Lower lobe of right lung (tissue), 2 donors: ENCODE data around the gene AGBL1. TPM values are rescaled to one million over a fixed set of nuclear protein-coding genes. Genes with fewer than 3 reads are reported as not detected.

Source experiments
- ATAC-seq, 2 donors: fragments of 200-7000 bp; cut with Tn5 transposase; one replicate each; pipeline ENCODE4 v1.9.1; 2020 to 2022; ENCODE audit warnings: mild to moderate bottlenecking in 2 of 2, moderate library complexity in 2 of 2
- DNase-seq: peaks from one replicate; pipeline ENCODE4 v3.0.0-alpha.2; 2020
- H3K27ac ChIP-seq: fragments of 200-600 bp; one replicate; pipeline ENCODE4 v1.8.0; 2022
- H3K27me3 ChIP-seq: fragments of 200-600 bp; one replicate; pipeline ENCODE4 v1.8.0; 2022; ENCODE audit warnings: low read depth
- H3K36me3 ChIP-seq: fragments of 200-600 bp; one replicate; pipeline ENCODE4 v1.8.0; 2022; ENCODE audit warnings: mild to moderate bottlenecking
- H3K4me1 ChIP-seq: fragments of 200-600 bp; one replicate; pipeline ENCODE4 v1.8.0; 2022
- H3K4me3 ChIP-seq: fragments of 200-600 bp; one replicate; pipeline ENCODE4 v1.8.0; 2022; ENCODE audit warnings: mild to moderate bottlenecking
- H3K9me3 ChIP-seq: fragments of 200-600 bp; one replicate; pipeline ENCODE4 v1.8.0; 2022
- CTCF ChIP-seq: fragments of 200-600 bp; IDR thresholded peaks from one replicate; pipeline ENCODE4 v1.8.0; 2022; ENCODE audit warnings: antibody characterized with exemption, mild to moderate bottlenecking
- intact Hi-C: fragments of 100-400 bp; cut with DNase I; formaldehyde crosslinking; loops from one replicate; pipeline ENCODE4 v1.11.0; 2022
- total RNA-seq: library from RNA; stranded (reverse); fragmentation: NEBNext Ultra II Directional; extraction: Animal tissue kit (Norgen Biotek cat#: 25700); gene quantifications from one replicate; pipeline ENCODE4 v1.2.1, GENCODE V29; 2021
- donor health status: DM: no; HTN: yes; CAD: no; lungs with severe emphysema.

The AGBL1 gene
- total RNA-seq, 1 donor from 2014 or later, result 12.0 TPM

GRCh38 chr15:86879250-86880229, 799.9 kb downstream of the AGBL1 start:
- no peaks in the 10 kb centered on the region for H3K4me1 ChIP-seq
- DNase-seq, result no peak
- H3K27me3 ChIP-seq, result no peaks in the 10 kb centered on the region
- H3K4me3 ChIP-seq, result no peak overlapping the region
- intact Hi-C loops, result no loop called here
- no peaks in the 10 kb centered on the region for H3K9me3 ChIP-seq
- ATAC-seq, result no peak
- no peak for TF ChIP-seq CTCF
- H3K36me3 ChIP-seq, result no peaks in the 10 kb centered on the region
- H3K27ac ChIP-seq, result no peak overlapping the region

- Histone ChIP-seq H3K4me1 (no peaks in the 10 kb centered on the region), H3K27me3 (no peaks in the 10 kb centered on the region), H3K9me3 (no peaks in the 10 kb centered on the region), H3K27ac (no peak overlapping the region), H3K36me3 (no peaks in the 10 kb centered on the region), H3K4me3 (no peak overlapping the region)
- intact Hi-C loops, result no loop called here
- TF ChIP-seq CTCF, result no peak
- ATAC-seq, result no peak
- DNase-seq, result no peak
These were observed 805.9 kb downstream of the AGBL1 start for GRCh38 chr15:86885616-86886015.

GRCh38 chr15:86892774-86893449, 813.2 kb downstream of the AGBL1 start:
- Histone ChIP-seq H3K4me1 (no peaks in the 10 kb centered on the region), H3K27me3 (no peaks in the 10 kb centered on the region), H3K36me3 (no peaks in the 10 kb centered on the region), H3K9me3 (no peaks in the 10 kb centered on the region), H3K27ac (no peak overlapping the region), H3K4me3 (no peak overlapping the region)
- DNase-seq, result no peak
- intact Hi-C loops, result no loop called here
- ATAC-seq, result no peak
- TF ChIP-seq CTCF, result no peak

- intact Hi-C loops, result no loop called here
- Histone ChIP-seq H3K27me3 (no peaks in the 10 kb centered on the region), H3K4me1 (no peaks in the 10 kb centered on the region), H3K27ac (no peak overlapping the region), H3K9me3 (no peaks in the 10 kb centered on the region), H3K4me3 (no peak overlapping the region), H3K36me3 (no peaks in the 10 kb centered on the region)
- DNase-seq (no peak), ATAC-seq (no peak)
- no peak for TF ChIP-seq CTCF
These were observed 814.6 kb downstream of the AGBL1 start for GRCh38 chr15:86894269-86894668.

- Histone ChIP-seq H3K36me3 (no peaks in the 10 kb centered on the region), H3K4me3 (no peak overlapping the region), H3K9me3 (no peaks in the 10 kb centered on the region), H3K27ac (no peak overlapping the region), H3K27me3 (no peaks in the 10 kb centered on the region), H3K4me1 (no peaks in the 10 kb centered on the region)
- ATAC-seq (no peak), DNase-seq (no peak)
- TF ChIP-seq CTCF, result no peak
- intact Hi-C loops, result no loop called here
These were observed 824.2 kb downstream of the AGBL1 start for GRCh38 chr15:86903642-86904421.
